PC-9 (cell line): ENCODE measurements around the gene AIP.

Source experiments
- CTCF ChIP-seq: fragments of 200-600 bp; sonication (generic); conservative IDR thresholded peaks from 2 replicates; pipeline ENCODE4 v1.6.1; 2017; ENCODE audit warnings: mixed run types, antibody characterized with exemption, mild to moderate bottlenecking, moderate library complexity
- EZH2 ChIP-seq: fragments of 200-600 bp; sonication (generic); IDR thresholded peaks from 2 replicates; pipeline ENCODE4 v1.8.0; 2017; ENCODE audit warnings: antibody characterized with exemption, low read depth

- TF ChIP-seq CTCF (no peak), EZH2 (no peak)
These were observed 26.6 kb upstream of the AIP start for GRCh38 chr11:67456068-67456705.
